Activated CD8-positive, alpha-beta memory T cell treated with anti-CD3 and anti-CD28 coated beads, Interleukin-2, amount 50 U/mL, for 48 hours (primary cell): ENCODE results near the gene MTX3.

Source experiments
- DNase-seq: peaks from one replicate; pipeline ENCODE4 v3.0.0-alpha.2; 2020

The MTX3 gene, protein sequence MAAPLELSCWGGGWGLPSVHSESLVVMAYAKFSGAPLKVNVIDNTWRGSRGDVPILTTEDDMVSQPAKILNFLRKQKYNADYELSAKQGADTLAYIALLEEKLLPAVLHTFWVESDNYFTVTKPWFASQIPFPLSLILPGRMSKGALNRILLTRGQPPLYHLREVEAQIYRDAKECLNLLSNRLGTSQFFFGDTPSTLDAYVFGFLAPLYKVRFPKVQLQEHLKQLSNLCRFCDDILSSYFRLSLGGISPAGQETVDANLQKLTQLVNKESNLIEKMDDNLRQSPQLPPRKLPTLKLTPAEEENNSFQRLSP

DNA sequence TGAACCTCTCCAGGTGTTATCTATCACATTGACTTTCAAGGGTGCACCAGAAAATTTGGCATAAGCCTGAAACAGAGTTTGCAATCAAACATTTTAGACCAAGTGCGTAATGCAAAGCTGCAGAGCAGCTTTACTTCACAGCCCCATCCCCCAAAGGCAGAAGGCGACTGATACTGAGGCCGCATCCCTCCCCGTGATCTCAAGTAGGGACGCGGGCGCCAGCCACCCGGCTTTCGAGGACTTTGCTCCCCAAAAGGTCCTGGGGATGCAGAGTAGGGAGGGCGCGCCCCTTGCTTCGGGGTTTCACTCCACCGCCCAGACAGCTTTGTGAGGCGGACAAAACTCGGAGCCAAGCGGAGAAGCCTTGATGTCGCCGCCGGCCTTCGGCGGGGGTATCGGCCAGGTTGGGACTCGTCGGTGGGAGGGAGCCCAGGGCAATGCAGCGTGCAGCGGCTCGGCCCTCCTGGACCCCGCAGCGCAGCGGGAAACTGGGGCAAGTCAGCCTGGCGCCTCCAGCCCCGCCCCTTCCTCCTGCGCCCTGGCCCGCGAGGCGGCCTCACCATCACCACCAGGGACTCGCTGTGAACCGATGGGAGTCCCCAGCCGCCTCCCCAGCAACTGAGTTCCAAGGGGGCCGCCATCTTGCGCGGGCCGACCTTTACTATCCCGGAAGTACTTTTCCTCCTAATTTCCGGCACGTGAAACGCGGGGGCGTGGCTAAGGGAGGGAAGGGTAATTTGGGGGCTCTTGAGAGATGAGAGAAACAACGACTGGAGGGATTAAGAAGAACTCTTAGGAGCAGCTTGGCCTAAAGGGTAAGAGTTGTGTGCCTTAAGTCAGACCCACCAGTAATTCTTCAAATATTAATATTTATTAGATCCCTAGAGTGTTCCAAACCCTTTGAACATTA is at the start of gene MTX3:
TSS of gene MTX3 (minus strand) at position 665 of the 910 bp plus-strand sequence. CDS start at position 641, 24 bp downstream.
- DNase-seq, result peak; percentile 93

DNA sequence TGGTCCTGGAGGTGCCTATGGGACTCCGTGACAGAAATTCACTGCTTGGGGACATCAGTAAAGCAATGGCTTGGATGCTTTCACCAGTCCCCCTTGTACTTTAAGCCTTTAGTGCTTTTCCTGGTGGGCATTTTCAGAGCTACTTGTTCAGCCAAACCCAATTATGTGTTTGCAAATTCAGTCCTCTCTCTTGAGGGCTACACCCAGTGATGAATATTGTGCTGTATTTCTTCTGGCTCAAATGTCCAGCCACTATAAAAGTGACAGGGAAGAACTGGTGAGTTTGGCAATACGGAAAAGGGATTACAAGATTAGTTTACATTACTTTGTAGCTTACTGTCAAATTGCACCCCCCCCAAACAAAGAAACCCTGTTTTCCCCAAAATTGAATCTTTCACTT is 48.6 kb upstream of the MTX3 start:
- no peak for DNase-seq

DNA sequence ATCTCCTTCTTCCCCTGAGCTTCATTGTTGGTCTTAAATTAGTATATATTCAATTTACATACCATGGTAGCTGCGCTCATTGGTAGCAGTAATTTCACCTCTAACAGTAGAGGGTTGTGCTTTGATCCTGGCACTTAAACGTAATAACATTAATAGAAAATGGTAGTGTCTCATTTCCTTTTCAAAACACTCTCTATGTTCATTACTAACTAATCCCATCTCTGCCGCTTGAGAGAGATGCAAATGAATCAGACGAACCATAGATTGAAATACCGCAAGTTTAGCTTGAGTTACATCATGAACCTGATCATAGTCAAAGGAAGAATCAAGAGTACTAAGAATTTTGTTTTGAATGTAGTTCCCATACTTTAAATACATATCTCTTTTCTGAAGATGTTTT is 46.3 kb upstream of the MTX3 start:
- no peak for DNase-seq

DNA sequence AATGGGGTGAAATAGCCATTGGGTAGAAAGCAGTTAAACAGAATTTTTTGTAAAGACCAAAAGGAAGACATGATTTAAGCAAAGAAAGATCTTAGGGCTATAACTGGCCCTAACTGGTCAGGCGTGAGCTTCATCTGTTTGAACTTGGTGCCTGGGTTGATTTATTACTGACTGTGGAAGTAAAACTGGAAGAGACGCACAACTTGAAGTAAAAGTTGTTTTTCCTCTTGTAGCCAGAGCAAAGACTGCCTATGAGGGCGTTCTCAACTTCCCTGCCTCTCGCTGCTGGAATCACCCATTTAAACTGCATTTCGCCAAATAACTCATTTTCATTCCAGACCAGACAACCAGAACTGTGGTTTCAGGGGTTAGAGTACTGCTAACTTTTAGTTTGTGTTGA is 45.6 kb upstream of the MTX3 start:
- no peak for DNase-seq

DNA sequence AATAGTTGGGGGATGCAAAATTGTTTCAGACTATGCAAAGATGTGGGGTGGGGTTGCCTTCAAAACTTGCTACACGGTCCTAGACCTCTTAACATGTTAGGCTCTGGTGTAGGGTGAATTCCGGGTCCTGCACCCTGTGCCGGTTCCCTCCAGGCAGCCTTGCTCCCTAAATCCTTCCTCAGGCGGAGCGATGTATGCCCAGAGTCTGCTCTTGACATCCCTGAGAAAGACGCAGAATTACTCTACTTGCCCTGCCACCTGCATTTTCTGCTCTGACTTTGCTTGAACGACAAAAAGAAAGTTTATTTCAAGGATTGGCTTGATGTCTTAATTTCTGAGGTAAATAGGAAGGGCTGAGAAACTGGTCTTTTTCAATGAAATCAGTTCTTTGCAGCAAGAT is 44.8 kb upstream of the MTX3 start:
- DNase-seq, result no peak

DNA sequence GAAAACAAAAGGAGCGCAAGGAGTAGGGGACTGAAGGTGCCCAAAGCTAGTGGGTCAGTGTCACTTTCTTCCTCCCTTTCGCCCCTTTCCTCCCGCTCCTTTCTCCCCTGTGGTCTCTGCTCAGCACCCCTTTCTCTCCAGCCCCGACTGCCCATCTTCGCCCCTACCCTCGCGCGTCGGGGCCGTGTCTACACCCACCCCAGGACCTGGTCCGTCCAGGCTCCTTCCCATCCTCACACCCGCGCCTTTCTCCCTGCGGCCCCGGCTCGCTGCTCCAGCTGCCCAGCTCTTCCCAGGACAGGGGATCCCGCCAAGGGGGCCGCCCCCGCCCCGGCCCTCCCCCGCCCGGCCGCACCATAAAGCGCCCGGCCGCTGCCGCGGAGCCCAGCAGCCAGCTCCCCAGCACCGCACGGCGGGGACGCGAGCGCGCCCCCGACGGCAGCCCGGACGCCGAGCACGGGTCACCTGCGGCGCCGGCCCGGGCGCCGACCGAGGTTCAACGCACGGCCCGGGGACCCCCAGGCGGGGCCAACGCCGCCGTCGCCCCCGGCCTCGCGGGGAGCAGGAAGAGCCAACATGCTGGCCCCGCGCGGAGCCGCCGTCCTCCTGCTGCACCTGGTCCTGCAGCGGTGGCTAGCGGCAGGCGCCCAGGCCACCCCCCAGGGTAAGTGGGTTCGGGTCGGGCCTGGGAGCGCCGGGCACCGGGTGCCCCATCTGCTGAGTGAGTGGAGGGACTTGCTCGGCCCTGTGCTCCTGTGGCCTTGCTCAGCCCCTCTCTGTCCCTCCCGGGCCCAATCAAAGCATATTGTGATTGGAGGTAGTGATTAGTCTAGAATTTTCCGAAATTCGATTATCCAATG is 44.1 kb upstream of the MTX3 start, which contains the start of gene THBS4:
TSS of gene THBS4 (plus strand) at position 387 of the 860 bp plus-strand sequence. CDS start at position 577, 190 bp downstream.
- DNase-seq, result no peak

DNA sequence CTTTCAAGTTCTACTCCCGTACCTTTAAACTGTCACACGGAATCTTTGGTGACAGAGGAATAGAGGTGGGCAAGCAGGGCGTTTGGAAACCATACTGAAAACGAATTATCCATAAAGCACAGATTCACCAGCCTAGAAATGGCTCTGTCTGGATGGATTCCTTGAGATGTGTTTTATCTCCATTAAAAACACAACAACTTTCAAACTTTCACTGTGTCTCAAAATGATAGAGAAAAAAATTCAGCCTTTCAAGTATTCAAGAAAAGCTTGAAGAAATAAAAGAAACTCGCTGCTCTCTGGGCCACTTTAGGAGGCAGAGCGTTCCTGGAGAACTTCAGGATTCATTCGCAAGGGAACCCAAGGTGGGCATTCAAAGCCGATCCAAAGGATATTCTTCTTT is 43.5 kb upstream of the MTX3 start:
- DNase-seq, result no peak

DNA sequence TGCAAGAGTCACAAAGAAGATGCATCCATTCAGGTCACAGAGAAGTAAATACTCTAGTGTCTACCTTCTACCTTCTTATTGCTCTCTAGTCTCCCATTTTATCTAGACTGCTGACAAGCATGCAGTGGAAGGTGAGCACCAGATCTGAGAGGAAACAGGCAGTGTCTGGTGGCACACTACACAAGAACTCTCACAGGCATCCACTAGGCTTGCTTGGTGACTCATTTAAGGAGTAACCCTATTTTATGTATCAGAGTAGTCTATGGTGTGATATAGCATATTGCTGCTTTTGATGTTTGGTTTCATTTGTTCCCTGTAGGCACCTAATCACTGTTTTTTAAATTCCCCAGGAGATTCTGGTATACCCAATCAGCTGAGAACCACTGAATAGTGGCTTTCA is 42.5 kb upstream of the MTX3 start:
- no peak for DNase-seq

DNA sequence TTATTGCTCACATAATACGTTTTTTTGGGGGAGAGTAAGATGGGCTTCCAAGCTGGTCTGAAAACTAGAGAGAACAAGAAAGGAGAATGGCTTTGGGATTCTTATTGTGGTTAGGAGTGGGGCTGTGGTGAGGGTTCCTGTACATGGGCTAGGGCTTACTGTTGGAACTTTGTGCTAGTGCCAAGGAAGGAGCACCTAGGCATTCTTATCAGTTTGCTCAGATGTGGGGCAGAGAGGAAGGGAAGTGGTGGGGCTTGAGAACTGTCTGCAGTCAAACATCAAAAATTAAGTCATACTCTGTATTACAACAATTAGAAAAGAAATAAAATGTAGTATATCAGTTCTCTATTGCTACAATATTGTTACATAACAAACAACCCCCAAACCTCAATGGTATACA is 40.0 kb upstream of the MTX3 start:
- DNase-seq, result no peak

DNA sequence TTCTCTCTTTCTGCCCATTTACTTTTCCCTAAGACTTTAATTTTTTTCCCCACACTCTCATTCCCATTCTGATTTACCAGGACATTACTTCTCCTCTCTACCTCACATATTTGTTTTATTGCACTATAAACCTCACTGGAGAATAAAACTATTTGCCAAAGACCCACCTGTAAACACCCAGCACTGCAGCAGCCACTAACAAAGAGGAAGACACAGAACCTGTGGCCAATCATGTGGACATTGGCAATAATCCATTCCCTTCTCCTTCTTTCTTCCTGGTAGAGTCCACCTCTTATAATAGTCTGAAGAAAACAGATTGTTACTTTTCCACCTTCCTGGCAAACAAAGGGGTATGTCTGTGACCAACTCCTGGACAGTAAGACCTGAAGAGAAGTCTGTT is 35.8 kb upstream of the MTX3 start:
- no peak for DNase-seq

DNA sequence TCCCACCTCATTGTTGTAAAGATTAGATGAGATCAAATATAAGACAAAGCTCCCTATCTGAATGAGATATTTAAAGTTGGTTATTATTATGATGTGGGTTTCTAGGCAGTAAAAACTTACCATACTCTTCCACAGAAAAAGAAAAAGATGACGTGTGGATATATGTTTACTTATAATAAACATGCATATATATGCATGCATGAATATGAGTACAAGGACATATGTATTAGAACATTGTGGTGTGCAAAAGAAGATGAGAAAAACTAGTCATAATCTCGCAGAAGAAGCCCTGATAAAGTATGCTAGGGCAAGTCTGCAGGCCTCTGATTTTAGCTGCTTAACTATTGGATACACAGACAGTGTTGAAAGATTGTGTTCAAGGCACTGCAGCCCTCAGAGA is 34.0 kb upstream of the MTX3 start:
- no peak for DNase-seq

DNA sequence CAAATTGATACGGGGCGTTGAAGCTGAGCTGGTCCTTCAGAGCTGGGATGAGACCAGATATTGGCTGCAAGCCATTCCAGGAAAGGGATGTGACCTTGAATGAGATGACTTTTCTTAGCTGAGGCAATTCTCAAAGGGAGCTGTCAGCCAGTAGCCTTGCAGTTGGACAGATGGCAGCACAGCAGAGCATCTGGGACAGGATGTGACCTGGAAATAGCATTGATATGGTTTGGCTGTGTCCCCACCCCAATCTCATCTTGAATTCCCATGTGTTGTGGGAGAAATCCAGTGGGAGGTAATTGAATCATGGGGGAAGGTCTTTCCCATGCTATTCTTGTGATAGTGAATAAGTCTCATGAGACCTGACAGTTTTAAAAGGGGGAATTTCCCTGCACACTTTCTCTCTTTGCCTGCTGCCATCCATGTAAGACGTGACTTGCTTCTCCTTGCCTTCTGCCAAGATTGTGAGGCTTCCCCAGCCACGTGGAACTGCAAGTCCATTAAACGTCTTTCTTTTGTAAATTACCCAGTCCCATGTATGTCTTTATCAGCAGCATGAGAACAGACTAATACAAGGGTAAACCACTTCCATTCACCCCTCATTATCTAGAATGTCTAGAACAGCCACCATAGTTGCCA is 19.8 kb upstream of the MTX3 start:
- no peak for DNase-seq

DNA sequence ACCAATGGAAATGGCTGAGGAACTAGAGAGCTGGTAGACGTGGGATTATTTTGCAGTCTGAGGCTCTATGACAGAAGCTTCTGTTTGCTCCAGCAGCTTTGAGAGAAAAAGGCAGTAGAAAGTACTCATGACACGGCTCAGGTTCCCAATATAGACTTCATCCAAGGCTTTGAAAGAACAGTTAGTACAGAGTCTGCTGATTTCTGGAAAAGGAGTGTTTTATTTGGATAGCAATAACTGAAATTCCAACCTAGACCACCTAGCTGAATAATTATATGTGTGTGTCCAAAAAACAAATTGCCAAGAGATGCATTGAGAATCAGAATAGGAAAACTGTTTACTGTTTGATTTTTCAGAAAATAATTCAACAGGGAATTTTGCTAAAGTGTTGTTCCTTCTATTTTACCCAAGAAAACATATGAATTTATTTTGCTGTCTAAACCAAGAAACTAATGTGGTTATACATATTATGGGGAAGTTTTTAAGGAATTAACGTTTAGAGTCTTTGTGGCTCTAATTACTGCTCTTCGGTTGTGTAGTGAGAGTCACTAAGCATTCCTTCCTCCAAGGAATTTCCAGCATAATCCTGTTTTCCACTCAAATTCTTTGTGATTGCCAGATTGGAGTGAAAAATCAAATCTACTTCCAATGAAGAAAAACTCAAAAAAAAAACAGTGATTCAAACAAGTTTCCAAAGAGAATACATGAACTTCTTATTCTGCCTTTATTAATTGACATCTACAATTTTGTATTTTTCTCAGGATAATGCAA is 18.1 kb upstream of the MTX3 start:
- no peak for DNase-seq

DNA sequence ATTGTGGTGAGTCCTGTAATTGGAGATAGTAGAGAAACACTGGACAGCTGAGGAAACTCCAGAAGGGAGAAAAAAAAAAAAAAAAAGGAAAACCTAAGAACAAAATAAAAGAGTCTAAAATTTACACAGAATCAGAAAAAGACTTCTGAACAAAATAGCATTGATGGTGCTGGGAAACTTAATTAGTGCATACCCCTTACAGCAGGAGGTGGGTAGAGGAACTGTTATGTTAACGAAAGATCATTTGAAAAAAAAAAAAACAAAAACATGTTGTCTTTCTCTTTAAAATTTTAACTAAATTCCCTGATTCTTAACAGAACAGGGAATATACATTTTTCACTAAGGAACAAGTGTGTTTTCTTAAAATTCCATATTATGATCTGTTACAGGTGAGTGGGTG is 11.6 kb upstream of the MTX3 start:
- no peak for DNase-seq

DNA sequence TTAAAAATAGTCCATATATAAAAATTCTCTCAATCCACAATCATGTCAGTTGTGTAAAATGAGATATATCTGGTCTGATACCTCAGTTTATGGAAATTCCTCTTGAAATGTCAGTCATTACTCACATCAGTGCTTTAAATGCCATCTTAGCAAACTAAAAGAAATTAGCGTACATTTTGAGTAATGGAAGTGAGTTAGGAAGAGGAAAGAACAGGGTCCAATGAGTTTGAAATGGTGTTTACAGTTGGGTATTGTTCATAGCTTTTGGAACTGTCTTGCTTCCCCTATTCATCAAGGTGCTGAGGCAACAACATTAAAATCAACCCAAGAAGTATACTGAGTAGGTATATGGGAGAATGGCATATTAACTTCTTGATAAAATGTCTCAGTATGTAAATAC is 8.7 kb upstream of the MTX3 start:
- no peak for DNase-seq

DNA sequence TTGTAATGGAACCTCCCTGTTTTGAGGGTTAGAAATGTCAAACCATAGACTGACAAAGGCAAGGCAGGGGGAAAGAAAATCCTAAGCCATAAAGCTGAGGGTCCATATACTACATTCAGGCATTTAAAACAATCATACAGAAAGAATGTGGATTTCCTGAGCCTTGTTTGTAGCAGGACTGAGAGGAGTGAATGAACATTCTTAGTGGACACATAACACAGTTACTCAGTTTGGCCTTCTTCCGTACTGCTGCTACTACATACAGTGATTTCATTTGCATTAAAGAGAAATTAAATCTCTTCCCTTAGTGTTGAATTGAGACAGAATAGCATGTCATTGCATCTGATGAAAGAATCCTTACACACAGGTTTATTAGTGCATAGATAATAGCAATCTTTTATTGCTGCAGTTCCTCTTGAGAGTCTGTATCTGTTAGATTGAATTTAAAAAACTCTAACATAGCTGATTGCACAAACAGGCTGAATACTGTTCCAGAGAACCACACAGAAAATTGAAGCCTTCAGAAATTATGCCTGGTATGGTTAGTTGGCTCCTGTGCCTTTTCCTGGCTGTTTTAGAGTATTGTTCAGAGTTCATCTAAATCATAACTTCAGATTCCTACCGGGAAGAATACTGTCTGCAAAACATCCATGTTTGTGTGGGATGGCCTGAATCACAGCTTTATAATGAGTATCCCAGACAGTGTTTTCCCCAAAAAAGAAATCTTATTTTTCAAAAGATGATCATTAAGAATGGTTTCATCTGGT is 2.0 kb upstream of the MTX3 start:
- no peak for DNase-seq

DNA sequence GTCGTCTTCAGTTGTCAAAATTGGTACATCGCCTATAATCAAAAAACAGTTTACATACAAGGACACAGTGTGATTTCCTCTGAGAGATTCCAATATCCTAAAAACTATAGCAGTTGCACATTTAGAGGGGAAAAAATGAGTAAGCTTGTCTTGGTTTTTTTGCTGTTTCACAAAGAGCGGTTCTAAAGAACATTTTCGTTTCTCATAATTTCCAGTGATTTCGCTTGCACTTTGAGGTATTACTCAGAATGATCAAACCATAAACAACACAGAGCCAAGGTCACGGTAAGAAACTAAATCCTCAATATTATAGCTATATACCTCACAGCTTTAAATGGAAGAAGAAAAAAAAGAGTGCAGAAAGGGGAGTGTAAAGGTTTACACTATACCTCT is 861 bp downstream of the MTX3 start:
- no peak for DNase-seq

DNA sequence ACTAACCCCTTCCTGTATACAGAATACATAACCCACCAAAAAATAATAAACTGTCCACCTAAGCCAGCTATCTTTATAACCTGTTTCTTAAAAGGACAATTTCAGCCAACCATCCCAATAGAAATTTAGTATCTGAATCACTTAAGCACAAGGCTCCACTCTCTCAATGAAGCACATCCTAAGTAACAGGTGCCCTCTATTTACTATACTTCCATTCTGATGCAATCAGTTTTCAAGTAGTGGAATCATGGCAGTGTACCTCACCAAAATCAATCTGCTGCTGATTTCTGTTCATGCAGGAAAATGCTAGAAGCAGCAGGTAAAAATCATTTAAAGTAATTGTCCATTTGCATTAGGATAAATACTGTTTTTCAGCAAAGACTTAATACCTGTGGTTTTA is 4.8 kb downstream of the MTX3 start:
- DNase-seq, result no peak

DNA sequence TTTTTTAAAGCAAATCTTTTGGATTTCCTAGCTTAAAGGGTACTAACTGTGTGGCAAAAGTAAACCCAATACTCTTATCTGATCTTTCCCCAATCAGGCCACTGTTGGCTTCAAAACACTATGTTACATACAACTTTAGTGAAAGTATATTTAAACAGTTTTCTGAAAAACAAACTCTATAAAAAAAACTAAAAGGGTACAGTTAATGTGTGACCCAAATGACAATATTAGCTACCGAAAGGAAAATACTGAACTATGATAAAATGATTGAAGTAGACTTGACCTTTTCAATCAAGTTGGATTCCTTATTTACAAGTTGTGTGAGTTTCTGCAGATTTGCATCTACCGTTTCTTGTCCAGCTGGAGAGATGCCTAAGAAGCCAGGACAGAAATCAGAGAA is 5.8 kb downstream of the MTX3 start:
- DNase-seq, result no peak

DNA sequence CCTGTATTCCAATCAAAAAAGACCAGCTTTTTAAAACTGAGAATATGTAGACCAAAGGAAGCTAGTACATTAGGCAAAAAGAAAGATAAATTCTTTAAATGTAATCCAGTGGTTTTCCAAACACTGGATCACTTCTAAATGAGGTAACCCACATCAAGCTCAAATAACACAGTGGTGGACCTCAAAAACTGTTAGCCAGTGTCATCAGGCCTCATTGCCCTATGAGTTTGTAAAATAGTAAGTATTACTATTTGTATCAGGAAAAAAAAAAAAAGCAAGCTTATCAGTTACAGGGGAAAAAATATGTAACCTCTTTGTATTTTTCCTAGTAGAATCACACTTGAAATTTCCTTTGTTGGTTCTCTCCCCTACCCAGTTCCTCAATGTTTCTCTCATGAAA is 6.7 kb downstream of the MTX3 start:
- no peak for DNase-seq

DNA sequence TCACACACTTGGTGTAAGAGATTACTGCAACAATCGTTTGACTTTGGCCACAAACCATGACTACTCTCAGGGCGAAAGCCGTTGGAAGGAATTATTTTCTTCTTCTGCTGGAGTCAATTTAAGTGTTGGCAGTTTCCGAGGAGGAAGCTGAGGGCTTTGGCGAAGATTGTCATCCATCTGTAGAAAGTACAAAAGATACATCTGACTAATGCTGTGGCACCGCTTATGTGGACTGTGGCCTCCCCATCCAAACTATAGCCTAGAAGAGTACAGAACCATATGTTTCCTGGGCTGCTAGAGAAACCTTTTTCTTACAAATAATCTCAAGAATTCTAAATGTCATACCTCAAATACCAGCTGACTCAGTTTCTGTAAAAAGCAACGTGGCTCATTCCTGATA is 7.4 kb downstream of the MTX3 start:
- no peak for DNase-seq
